Body of pancreas (tissue), 4 donors: Measurements from ENCODE around the gene RREB1. TPM values are rescaled to one million over a fixed set of nuclear protein-coding genes. Genes with fewer than 3 reads are reported as not detected.
A peak's percentile ranks its signal among the peaks of the same experiment; 100 is the strongest.

Experiments used
- ATAC-seq: fragments of 150-250 bp; one replicate; pipeline ENCODE4 v1.9.1; 2016
- DNase-seq, 4 donors: peaks; one replicate each; pipeline ENCODE4 v3.0.0-alpha.2; 2019
- H3K27ac ChIP-seq, 4 donors: fragments of 200-600 bp; sonication (generic); 1 replicate in 3 of 4; 2 replicates in 1 of 4; pipeline versions ENCODE4 v1.5.1 to v1.6.1; 2016 to 2019; ENCODE audit warnings: mild to moderate bottlenecking in 1 of 4, mixed read lengths in 1 of 4, moderate library complexity in 1 of 4
- H3K27me3 ChIP-seq, 2 donors: fragments of 200-600 bp; sonication (generic); one replicate each; pipeline ENCODE4 v1.6.0; 2016; ENCODE audit warnings: mild to moderate bottlenecking in 1 of 2
- H3K36me3 ChIP-seq, 2 donors: fragments of 200-600 bp; sonication (generic); replicated peaks in 1 of 2; 2 replicates each; pipeline ENCODE4 v1.5.1; 2016; ENCODE audit warnings: low read depth in 2 of 2; ENCODE audit not compliant: insufficient read depth in 1 of 2
- H3K4me1 ChIP-seq: fragments of 200-600 bp; sonication (generic); one replicate; pipeline ENCODE4 v1.6.0; 2016
- H3K4me3 ChIP-seq, 2 donors: fragments of 200-600 bp; sonication (generic); 1 replicate in 1 of 2; 2 replicates in 1 of 2; pipeline ENCODE4 v1.5.1; 2016 to 2019
- H3K9me3 ChIP-seq, 3 donors: fragments of 200-600 bp; sonication (generic); 1 replicate in 2 of 3; 2 replicates in 1 of 3; pipeline ENCODE4 v1.5.1; 2016
- CTCF ChIP-seq, 7 experiments: fragments of 450-650 bp in 4 of 7; fragments of 200-600 bp in 3 of 7; sonication (generic) in 3 of 7; IDR thresholded peaks; one replicate each; pipeline ENCODE4 v1.5.1; 2016 to 2019; ENCODE audit warnings: antibody characterized with exemption in 7 of 7
- POLR2A ChIP-seq, 3 donors: fragments of 450-650 bp; IDR thresholded peaks; one replicate each; pipeline ENCODE4 v1.6.1; 2016; ENCODE audit warnings: antibody characterized with exemption in 3 of 3, mild to moderate bottlenecking in 2 of 3
- WGBS, 2 donors: methylation state at CpG; one replicate each; pipeline ENCODE4 v1.1.5; 2017; 5-methylcytosine and 5-hydroxymethylcytosine counted together
- intact Hi-C: fragments of 100-400 bp; cut with DNase I; formaldehyde crosslinking; loops from one replicate; pipeline ENCODE4 v1.15.1; 2023
- total RNA-seq, 2 donors: library from RNA; depleted of rRNA; stranded (reverse); fragments of >200 nt; gene quantifications; one replicate each; pipeline ENCODE4 v1.1.0, GENCODE V29; 2016

The RREB1 gene
- total RNA-seq, 2 donors from 2014 or later, result 33.5 to 44.8 TPM

- intact Hi-C loops, result no loop called here
- Histone ChIP-seq H3K4me3 (no peak overlapping the region), H3K27ac (peak overlapping the region in 2 of 4 donors; percentile 62 to 70), H3K36me3 (peaks cover 0 to 2% of the 10 kb centered on the region in 2 donors), H3K4me1 (peaks cover 85% of the 10 kb centered on the region), H3K9me3 (no peaks in the 10 kb centered on the region), H3K27me3 (no peaks in the 10 kb centered on the region)
- DNase-seq, result no peak
- TF ChIP-seq POLR2A (IDR thresholded peaks at IDR 0.05) (no peak), CTCF (IDR thresholded peaks at IDR 0.05) (peak in 1 of 7 experiments; percentile 7)
- WGBS, 2 donors, result 59 to 75% methylated on average over 2 of the region's 2 CpGs
- ATAC-seq, result no peak
These were observed 110.7 kb downstream of the RREB1 start for GRCh38 chr6:7218406-7218988.

- intact Hi-C loops, result no loop called here
- ATAC-seq, result no peak
- Histone ChIP-seq H3K4me1 (peaks cover 88% of the 10 kb centered on the region), H3K9me3 (no peaks in the 10 kb centered on the region), H3K27me3 (no peaks in the 10 kb centered on the region), H3K27ac (peak overlapping the region; percentile 25 to 70 (median 64)), H3K4me3 (no peak overlapping the region), H3K36me3 (no peaks in the 10 kb centered on the region)
- TF ChIP-seq POLR2A (IDR thresholded peaks at IDR 0.05) (no peak), CTCF (IDR thresholded peaks at IDR 0.05) (no peak)
- WGBS, 2 donors, result 44 to 59% methylated on average over 6 of the region's 6 CpGs
- peak in 3 of 4 donors; percentile 40 to 58 (median 55) for DNase-seq
These were observed 111.5 kb downstream of the RREB1 start for GRCh38 chr6:7219310-7219709.

- H3K27ac ChIP-seq, result peak overlapping the region; percentile 12 to 70 (median 64)
- no peak overlapping the region for H3K4me3 ChIP-seq
- H3K9me3 ChIP-seq, result no peaks in the 10 kb centered on the region
- H3K27me3 ChIP-seq, result no peaks in the 10 kb centered on the region
- peak; percentile 75 for ATAC-seq
- no peak for TF ChIP-seq CTCF (IDR thresholded peaks at IDR 0.05)
- TF ChIP-seq POLR2A (IDR thresholded peaks at IDR 0.05), result no peak
- DNase-seq, result peak; percentile 55 to 82 (median 72)
- peaks cover 71% of the 10 kb centered on the region for H3K4me1 ChIP-seq
- 35 to 46% methylated on average over 5 of the region's 5 CpGs for WGBS, 2 donors
- intact Hi-C loops, result no loop called here
- peaks cover 0 to 5% of the 10 kb centered on the region in 2 donors for H3K36me3 ChIP-seq
These were observed 114.4 kb downstream of the RREB1 start for GRCh38 chr6:7222197-7222596.

- peak overlapping the region in 3 of 4 donors; percentile 65 to 70 (median 67) for H3K27ac ChIP-seq
- no peaks in the 10 kb centered on the region for H3K9me3 ChIP-seq
- WGBS, 2 donors, result 38 to 60% methylated on average over 4 to 9 of the region's 9 CpGs
- peaks cover 0 to 14% of the 10 kb centered on the region in 2 donors for H3K36me3 ChIP-seq
- ATAC-seq, result no peak
- peak in 1 of 4 donors; percentile 13 for DNase-seq
- no peak overlapping the region for H3K4me3 ChIP-seq
- no peaks in the 10 kb centered on the region for H3K27me3 ChIP-seq
- TF ChIP-seq CTCF (IDR thresholded peaks at IDR 0.05), result no peak
- no peak for TF ChIP-seq POLR2A (IDR thresholded peaks at IDR 0.05)
- H3K4me1 ChIP-seq, result peaks cover 49% of the 10 kb centered on the region
- intact Hi-C loops, result no loop called here
These were observed 117.0 kb downstream of the RREB1 start for GRCh38 chr6:7224731-7225130.
